Smooth muscle cell (in vitro differentiated cells): ENCODE measurements around the gene PGD. TPM values are rescaled to one million over a fixed set of nuclear protein-coding genes. Genes with fewer than 3 reads are reported as not detected.
"Not testable (repeated sequence)": the region's sequence is repeated elsewhere in the genome, so short reads cannot be mapped to it uniquely, and the experiment has no call there.

ENCODE experiments used
- DNase-seq: peaks from one replicate; lab custom pipeline; 2025; ENCODE audit not compliant: unreplicated experiment; lab: John Stamatoyannopoulos, UW
- H2AFZ ChIP-seq: fragments of 200-600 bp; sonication (generic); 2 replicates; pipeline ENCODE4 v1.6.0; 2016; ENCODE audit warnings: antibody characterized with exemption, low read depth, mild to moderate bottlenecking
- H3F3A ChIP-seq: fragments of 200-600 bp; sonication (generic); 2 replicates; pipeline ENCODE4 v1.6.0; 2017; ENCODE audit warnings: antibody characterized with exemption, low read depth
- H3K27ac ChIP-seq: fragments of 200-600 bp; sonication (generic); 2 replicates; pipeline ENCODE4 v1.5.1; 2016; ENCODE audit warnings: low read depth, mild to moderate bottlenecking
- H3K27me3 ChIP-seq: fragments of 200-600 bp; sonication (generic); 2 replicates; pipeline ENCODE4 v1.6.1; 2016; ENCODE audit warnings: low read depth, mild to moderate bottlenecking
- H3K36me3 ChIP-seq: fragments of 200-600 bp; sonication (generic); 2 replicates; pipeline ENCODE4 v1.5.1; 2016; ENCODE audit warnings: low read depth
- H3K4me1 ChIP-seq: fragments of 200-600 bp; sonication (generic); 2 replicates; pipeline ENCODE4 v1.5.1; 2016; ENCODE audit warnings: low read depth
- H3K4me2 ChIP-seq: fragments of 200-600 bp; sonication (generic); 2 replicates; pipeline ENCODE4 v1.6.0; 2016; ENCODE audit warnings: mild to moderate bottlenecking
- H3K4me3 ChIP-seq: fragments of 200-600 bp; sonication (generic); 2 replicates; pipeline ENCODE4 v1.5.1; 2016; ENCODE audit warnings: mild to moderate bottlenecking
- H3K79me2 ChIP-seq: fragments of 200-600 bp; sonication (generic); 2 replicates; pipeline ENCODE4 v1.6.0; 2016; ENCODE audit warnings: low read depth, mild to moderate bottlenecking
- H3K9ac ChIP-seq: fragments of 200-600 bp; sonication (generic); 2 replicates; pipeline ENCODE4 v1.6.0; 2016; ENCODE audit warnings: low read depth
- H3K9me3 ChIP-seq: fragments of 200-600 bp; sonication (generic); replicated peaks from 2 replicates; pipeline ENCODE4 v1.5.1; 2016; ENCODE audit warnings: low read depth
- H4K20me1 ChIP-seq: fragments of 200-600 bp; sonication (generic); 2 replicates; pipeline ENCODE4 v1.6.0; 2016; ENCODE audit warnings: low read depth
- CTCF ChIP-seq: fragments of 200-600 bp; sonication (generic); IDR thresholded peaks from 2 replicates; pipeline ENCODE4 v1.5.1; 2017; ENCODE audit warnings: borderline replicate concordance, mild to moderate bottlenecking, antibody characterized with exemption; ENCODE audit not compliant: insufficient read depth, poor library complexity, severe bottlenecking
- WGBS: methylation state at CpG from one replicate; pipeline ENCODE4 v1.1.7; 2016; ENCODE audit warnings: low lambda C conversion rate; 5-methylcytosine and 5-hydroxymethylcytosine counted together
- polyA plus RNA-seq: library from polyadenylated mRNA; unstranded; fragments of >200 nt; fragmentation: Nextera tagmentation; extraction: Ambion mirVana; gene quantifications from 2 replicates; pipeline ENCODE4 v1.2.1, GENCODE V29; 2016
- total RNA-seq: library from RNA; depleted of rRNA; stranded (reverse); fragments of >200 nt; gene quantifications from 2 replicates; pipeline ENCODE4 v1.2.3, GENCODE V29; 2014

Gene PGD
- total and polyA plus RNA-seq, 2 experiments from 2014 or later = 64.7 to 117 TPM

DNA sequence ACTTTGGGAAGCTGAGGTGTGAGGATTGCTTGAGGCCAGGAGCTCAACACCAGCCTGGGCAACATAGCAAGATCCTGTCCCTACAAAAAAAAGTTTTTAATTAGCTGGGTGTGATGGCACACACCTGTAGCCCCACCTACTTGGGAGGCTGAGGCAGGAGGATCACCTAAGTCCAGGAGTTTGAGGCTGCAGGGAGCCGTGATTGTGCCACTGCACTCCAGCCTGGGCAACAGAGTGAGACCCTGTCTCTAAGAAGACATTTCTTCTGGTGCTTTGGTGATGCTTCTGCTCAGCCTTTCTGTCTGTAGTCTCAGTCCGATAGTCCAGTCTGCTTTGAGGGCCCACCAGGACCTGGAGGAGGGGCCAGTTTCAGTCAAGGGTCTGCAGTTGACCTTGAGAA, 8.3 kb downstream of the PGD start:
- no peak for TF ChIP-seq CTCF
- Histone ChIP-seq H4K20me1 (no peaks in the 10 kb centered on the region), H3K27me3 (no peaks in the 10 kb centered on the region), H3K9ac (no peak overlapping the region), H3K79me2 (peaks cover 2% of the 10 kb centered on the region), H3K4me1 (no peaks in the 10 kb centered on the region), H3K9me3 (no peaks in the 10 kb centered on the region), H3K27ac (no peak overlapping the region), H2AFZ (no peak overlapping the region), H3K36me3 (peaks cover 11% of the 10 kb centered on the region), H3F3A (no peaks in the 10 kb centered on the region), H3K4me3 (no peak overlapping the region), H3K4me2 (no peak overlapping the region)
- DNase-seq = no peak
- WGBS = 98% methylated on average over 2 of the region's 2 CpGs

DNA sequence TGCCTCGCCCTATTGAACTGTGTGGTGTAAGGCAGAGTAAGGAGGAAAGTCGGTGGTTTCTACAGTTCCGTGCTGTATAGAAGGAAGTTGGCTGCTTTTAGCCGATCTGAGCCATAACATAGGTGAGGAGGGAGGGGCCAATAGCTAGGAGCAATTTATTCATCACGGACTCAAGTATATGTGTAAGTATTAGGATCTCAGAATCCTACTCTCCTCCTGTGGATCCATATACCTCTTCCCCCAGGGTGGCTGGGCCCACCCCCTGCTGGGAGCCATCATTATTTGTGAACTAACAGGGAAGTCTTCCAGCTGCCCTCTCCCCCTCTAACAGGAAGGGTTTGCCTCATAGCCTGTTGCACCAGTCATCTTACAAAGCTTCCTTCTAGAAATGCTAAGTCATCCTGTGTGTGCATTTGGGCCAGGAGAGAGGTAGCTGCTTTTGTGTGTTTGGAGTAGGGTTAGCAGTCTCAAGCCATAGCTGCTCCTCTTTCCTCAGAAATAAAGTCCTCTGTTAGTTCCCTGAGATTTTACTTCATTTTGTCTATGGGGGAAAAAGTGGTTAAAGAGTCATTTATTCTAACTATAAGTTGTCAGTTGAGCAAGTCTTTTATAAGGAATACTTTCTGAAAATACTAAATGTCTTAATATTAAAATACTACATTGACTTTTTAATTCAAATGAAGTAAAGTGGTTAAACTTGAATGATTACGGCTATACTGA, 16.5 kb downstream of the PGD start:
- no peak for DNase-seq
- no peaks in the 10 kb centered on the region for H3K9me3 ChIP-seq
- TF ChIP-seq CTCF = no peak
- no peaks in the 10 kb centered on the region for H4K20me1 ChIP-seq
- no peak overlapping the region for H3K4me2 ChIP-seq
- H3F3A ChIP-seq = no peaks in the 10 kb centered on the region
- no peak overlapping the region for H3K4me3 ChIP-seq
- H3K4me1 ChIP-seq = no peaks in the 10 kb centered on the region
- no peak overlapping the region for H2AFZ ChIP-seq
- no peak overlapping the region for H3K27ac ChIP-seq
- H3K9ac ChIP-seq = no peak overlapping the region
- H3K36me3 ChIP-seq = peaks cover 28% of the 10 kb centered on the region
- 92% methylated on average over 6 of the region's 6 CpGs for WGBS
- H3K27me3 ChIP-seq = no peaks in the 10 kb centered on the region
- H3K79me2 ChIP-seq = no peaks in the 10 kb centered on the region

DNA sequence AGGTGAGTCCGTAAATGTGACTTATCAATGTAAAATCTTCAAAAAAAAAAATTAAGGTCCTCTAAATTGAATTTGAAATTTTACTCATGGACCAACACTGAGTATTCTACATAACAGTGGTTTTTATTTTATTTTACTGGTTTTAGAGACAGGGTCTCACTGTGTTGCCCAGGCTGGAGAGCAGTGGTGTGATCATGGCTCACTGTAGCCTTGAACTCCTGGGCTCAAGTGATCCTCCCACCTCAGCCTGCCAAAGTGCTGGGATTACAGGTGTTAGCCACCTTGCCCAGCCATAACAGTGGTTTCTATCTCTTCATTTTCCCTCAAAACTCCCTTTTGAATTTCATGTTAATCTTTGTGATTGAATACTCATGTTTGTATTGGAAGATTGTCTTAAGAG, 17.1 kb downstream of the PGD start:
- H3F3A ChIP-seq, DNase-seq, H3K4me2 ChIP-seq, H3K4me1 ChIP-seq, H3K79me2 ChIP-seq, H3K27me3 ChIP-seq, H3K9ac ChIP-seq, H3K9me3 ChIP-seq, H4K20me1 ChIP-seq, H3K4me3 ChIP-seq, H3K27ac ChIP-seq, H2AFZ ChIP-seq: not testable (repeated sequence)
- peaks cover 28% of the 10 kb centered on the region for H3K36me3 ChIP-seq
- WGBS = 97% methylated on average over 1 of the region's 1 CpG

- not testable (repeated sequence) for H2AFZ ChIP-seq, H3K27ac ChIP-seq, H3F3A ChIP-seq, H3K27me3 ChIP-seq, H3K9me3 ChIP-seq, H3K4me1 ChIP-seq, H4K20me1 ChIP-seq, H3K79me2 ChIP-seq, H3K36me3 ChIP-seq, H3K9ac ChIP-seq, H3K4me2 ChIP-seq, DNase-seq, H3K4me3 ChIP-seq
- WGBS = 97% methylated on average over 8 of the region's 8 CpGs
These were observed 19.9 kb downstream of the PGD start for GRCh38 chr1:10418741-10419140.

DNA sequence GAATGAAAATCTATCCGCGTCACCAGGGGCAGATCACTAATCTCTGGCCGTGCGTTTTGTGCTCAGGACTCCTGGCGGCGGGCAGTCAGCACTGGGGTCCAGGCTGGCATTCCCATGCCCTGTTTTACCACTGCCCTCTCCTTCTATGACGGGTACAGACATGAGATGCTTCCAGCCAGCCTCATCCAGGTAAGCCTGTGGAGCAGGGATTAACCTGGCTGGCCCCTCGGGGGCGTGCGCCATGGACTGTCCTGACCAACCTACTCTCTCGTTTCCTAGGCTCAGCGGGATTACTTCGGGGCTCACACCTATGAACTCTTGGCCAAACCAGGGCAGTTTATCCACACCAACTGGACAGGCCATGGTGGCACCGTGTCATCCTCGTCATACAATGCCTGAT, 20.5 kb downstream of the PGD start:
- no peak for TF ChIP-seq CTCF
- WGBS = 91% methylated on average over 15 of the region's 15 CpGs
- no peak for DNase-seq
- H3K4me3 ChIP-seq = no peak overlapping the region
- no peak overlapping the region for H3K4me2 ChIP-seq
- peaks cover 8% of the 10 kb centered on the region for H3K36me3 ChIP-seq
- H3K4me1 ChIP-seq = no peaks in the 10 kb centered on the region
- H3F3A ChIP-seq = no peaks in the 10 kb centered on the region
- no peak overlapping the region for H2AFZ ChIP-seq
- no peaks in the 10 kb centered on the region for H3K79me2 ChIP-seq
- no peaks in the 10 kb centered on the region for H4K20me1 ChIP-seq
- no peaks in the 10 kb centered on the region for H3K9me3 ChIP-seq
- H3K9ac ChIP-seq = no peak overlapping the region
- H3K27me3 ChIP-seq = no peaks in the 10 kb centered on the region
- H3K27ac ChIP-seq = no peak overlapping the region
